ENCODE data around the gene CPVL. TPM values are rescaled to one million over a fixed set of nuclear protein-coding genes. Genes with fewer than 3 reads are reported as not detected.
A peak's percentile ranks its signal among the peaks of the same experiment; 100 is the strongest.

Gene CPVL
- total RNA-seq, 1 donor from 2014 or later, result 56.6 TPM

GRCh38 chr7:29086545-29086944 is 59.8 kb downstream of the CPVL start:
- Histone ChIP-seq H3F3A (ENCODE audit: low read depth) (no peaks in the 10 kb centered on the region), H3K4me3 (no peak overlapping the region), H3K27me3 (no peaks in the 10 kb centered on the region), H2AFZ (replicated peaks) (no peak overlapping the region), H3K79me2 (ENCODE audit: low read depth) (no peaks in the 10 kb centered on the region), H3K9me3 (ENCODE audit: low read depth) (no peaks in the 10 kb centered on the region), H3K27ac (no peak overlapping the region), H3K9ac (no peak overlapping the region), H3K4me2 (no peak overlapping the region), H3K36me3 (no peaks in the 10 kb centered on the region), H4K20me1 (ENCODE audit: low read depth) (no peaks in the 10 kb centered on the region), H3K4me1 (peaks cover 9% of the 10 kb centered on the region)
- H3K36me3 Mint-ChIP-seq, result peaks cover 3% of the 10 kb centered on the region
- H3K27me3 Mint-ChIP-seq (ENCODE audit: insufficient read depth, low read depth), result peaks cover under 1% of the 10 kb centered on the region
- DNase-seq (ENCODE audit: low spot score), result no peak
- H3K4me3 Mint-ChIP-seq, result no peak overlapping the region
- TF ChIP-seq EZH2phosphoT487 (IDR thresholded peaks at IDR 0.05), result no peak
- no peak for TF ChIP-seq EZH2 (IDR thresholded peaks at IDR 0.05)
- TF ChIP-seq, protein P1, sequence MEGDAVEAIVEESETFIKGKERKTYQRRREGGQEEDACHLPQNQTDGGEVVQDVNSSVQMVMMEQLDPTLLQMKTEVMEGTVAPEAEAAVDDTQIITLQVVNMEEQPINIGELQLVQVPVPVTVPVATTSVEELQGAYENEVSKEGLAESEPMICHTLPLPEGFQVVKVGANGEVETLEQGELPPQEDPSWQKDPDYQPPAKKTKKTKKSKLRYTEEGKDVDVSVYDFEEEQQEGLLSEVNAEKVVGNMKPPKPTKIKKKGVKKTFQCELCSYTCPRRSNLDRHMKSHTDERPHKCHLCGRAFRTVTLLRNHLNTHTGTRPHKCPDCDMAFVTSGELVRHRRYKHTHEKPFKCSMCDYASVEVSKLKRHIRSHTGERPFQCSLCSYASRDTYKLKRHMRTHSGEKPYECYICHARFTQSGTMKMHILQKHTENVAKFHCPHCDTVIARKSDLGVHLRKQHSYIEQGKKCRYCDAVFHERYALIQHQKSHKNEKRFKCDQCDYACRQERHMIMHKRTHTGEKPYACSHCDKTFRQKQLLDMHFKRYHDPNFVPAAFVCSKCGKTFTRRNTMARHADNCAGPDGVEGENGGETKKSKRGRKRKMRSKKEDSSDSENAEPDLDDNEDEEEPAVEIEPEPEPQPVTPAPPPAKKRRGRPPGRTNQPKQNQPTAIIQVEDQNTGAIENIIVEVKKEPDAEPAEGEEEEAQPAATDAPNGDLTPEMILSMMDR (IDR thresholded peaks at IDR 0.05), result no peak
- no peak overlapping the region for H3K27ac Mint-ChIP-seq
- no peaks in the 10 kb centered on the region for H3K9me3 Mint-ChIP-seq
- H3K4me1 Mint-ChIP-seq, result peaks cover 28% of the 10 kb centered on the region

GRCh38 chr7:29084832-29085231 is 61.5 kb downstream of the CPVL start:
- peaks cover 3% of the 10 kb centered on the region for H3K36me3 Mint-ChIP-seq

GRCh38 chr7:29080803-29081202 is 65.5 kb downstream of the CPVL start:
- Mint-ChIP-seq H3K4me1 (peaks cover 8% of the 10 kb centered on the region), H3K36me3 (peaks cover 3% of the 10 kb centered on the region), H3K27me3 (ENCODE audit: insufficient read depth, low read depth) (peaks cover 2% of the 10 kb centered on the region), H3K9me3 (no peaks in the 10 kb centered on the region), H3K27ac (peak overlapping the region; percentile 18), H3K4me3 (no peak overlapping the region)
- no peaks in the 10 kb centered on the region for H3K9me3 ChIP-seq (ENCODE audit: low read depth)
- H3K4me1 ChIP-seq, result no peaks in the 10 kb centered on the region
- no peak overlapping the region for H2AFZ ChIP-seq (replicated peaks)
- no peaks in the 10 kb centered on the region for H3K36me3 ChIP-seq
- no peaks in the 10 kb centered on the region for H4K20me1 ChIP-seq (ENCODE audit: low read depth)
- no peak for DNase-seq (ENCODE audit: low spot score)
- H3F3A ChIP-seq (ENCODE audit: low read depth), result no peaks in the 10 kb centered on the region
- no peaks in the 10 kb centered on the region for H3K27me3 ChIP-seq
- no peak overlapping the region for H3K4me3 ChIP-seq
- TF ChIP-seq EZH2 (IDR thresholded peaks at IDR 0.05), result no peak
- TF ChIP-seq EZH2phosphoT487 (IDR thresholded peaks at IDR 0.05), result no peak
- TF ChIP-seq, protein P1 (IDR thresholded peaks at IDR 0.05), result no peak
- no peaks in the 10 kb centered on the region for H3K79me2 ChIP-seq (ENCODE audit: low read depth)
- no peak overlapping the region for H3K9ac ChIP-seq
- no peak overlapping the region for H3K27ac ChIP-seq
- no peak overlapping the region for H3K4me2 ChIP-seq

More at GRCh38 chr7:29084832-29085231, 61.5 kb downstream of the CPVL start:
- Histone ChIP-seq H2AFZ (replicated peaks) (no peak overlapping the region), H3K27me3 (no peaks in the 10 kb centered on the region), H3K79me2 (ENCODE audit: low read depth) (no peaks in the 10 kb centered on the region), H4K20me1 (ENCODE audit: low read depth) (no peaks in the 10 kb centered on the region), H3K4me2 (no peak overlapping the region), H3K4me1 (no peaks in the 10 kb centered on the region), H3K9me3 (ENCODE audit: low read depth) (no peaks in the 10 kb centered on the region), H3K4me3 (no peak overlapping the region), H3F3A (ENCODE audit: low read depth) (no peaks in the 10 kb centered on the region), H3K9ac (no peak overlapping the region), H3K36me3 (no peaks in the 10 kb centered on the region), H3K27ac (no peak overlapping the region)
- no peaks in the 10 kb centered on the region for H3K27me3 Mint-ChIP-seq (ENCODE audit: insufficient read depth, low read depth)
- TF ChIP-seq, protein P1 (IDR thresholded peaks at IDR 0.05), result no peak
- TF ChIP-seq EZH2 (IDR thresholded peaks at IDR 0.05) (no peak), EZH2phosphoT487 (IDR thresholded peaks at IDR 0.05) (no peak)
- H3K4me3 Mint-ChIP-seq, result no peak overlapping the region
- DNase-seq (ENCODE audit: low spot score), result no peak
- H3K27ac Mint-ChIP-seq, result no peak overlapping the region
- H3K4me1 Mint-ChIP-seq, result peaks cover 20% of the 10 kb centered on the region
- no peaks in the 10 kb centered on the region for H3K9me3 Mint-ChIP-seq

Data from neural progenitor cell (in vitro differentiated cells).